ENCODE data around the gene MCAT.

MCAT gene

DNA sequence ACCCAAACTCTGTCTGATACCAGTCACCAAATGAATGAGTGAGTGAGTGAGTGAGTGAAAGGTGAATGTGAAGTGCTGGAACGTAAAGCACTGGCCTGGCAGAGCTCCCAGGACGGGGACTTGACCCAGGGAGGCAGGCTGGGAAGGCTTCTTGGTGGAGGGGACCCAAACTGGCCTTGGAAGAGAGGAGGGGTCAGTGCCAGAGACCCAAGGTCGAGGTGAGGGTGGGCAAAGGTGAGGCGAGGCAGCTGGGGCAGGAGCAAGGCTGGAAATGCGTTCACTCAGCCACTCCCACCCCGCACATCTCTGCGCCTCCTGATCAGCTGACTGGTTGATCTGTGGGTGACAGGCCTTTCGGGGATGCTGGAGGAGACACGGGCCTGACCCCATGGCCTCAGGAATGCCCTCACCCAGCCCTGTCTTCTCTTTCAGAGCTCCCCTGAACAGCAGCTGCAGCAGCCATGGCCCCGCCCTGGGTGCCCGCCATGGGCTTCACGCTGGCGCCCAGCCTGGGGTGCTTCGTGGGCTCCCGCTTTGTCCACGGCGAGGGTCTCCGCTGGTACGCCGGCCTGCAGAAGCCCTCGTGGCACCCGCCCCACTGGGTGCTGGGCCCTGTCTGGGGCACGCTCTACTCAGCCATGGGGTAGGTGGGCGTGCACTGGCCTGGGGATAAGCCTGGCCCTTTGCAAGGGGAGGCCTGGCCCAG, 15.7 kb upstream of the MCAT start:
- CTCF ChIA-PET, result interaction anchor here (0.5 kb wide), 1 partner anchor 53 kb away, joined by 3 read pairs; no protein-coding TSS in a partner anchor
- POLR2A ChIA-PET, result interaction anchor here (1.3 kb wide), 1 partner anchor 29 kb away, joined by 6 read pairs; no protein-coding TSS in a partner anchor
- TF ChIP-seq ZNF384 (IDR thresholded peaks at IDR 0.05) (no peak), LEF1 (IDR thresholded peaks at IDR 0.05; ENCODE audit: borderline replicate concordance) (no peak), TARDBP (IDR thresholded peaks at IDR 0.05) (no peak), ELF4 (IDR thresholded peaks at IDR 0.05) (no peak), CTBP1 (IDR thresholded peaks at IDR 0.05; ENCODE audit: borderline replicate concordance) (no peak)
- DNase-seq (ENCODE audit: extremely low spot score), result no peak

- POLR2A ChIA-PET, result interaction anchor here (1.3 kb wide), 2 partner anchors 28 to 30 kb away, joined by 4 to 6 read pairs; no protein-coding TSS in a partner anchor
- DNase-seq (ENCODE audit: extremely low spot score), result no peak
- CTCF ChIA-PET, result no interaction called here
- TF ChIP-seq ZNF384 (IDR thresholded peaks at IDR 0.05), result no peak
- no peak for TF ChIP-seq BHLHE40 (IDR thresholded peaks at IDR 0.05; ENCODE audit: borderline replicate concordance)
- TF ChIP-seq CTBP1 (IDR thresholded peaks at IDR 0.05; ENCODE audit: borderline replicate concordance), result no peak
- no peak for TF ChIP-seq L3MBTL2 (conservative IDR thresholded peaks at IDR 0.05)
- TF ChIP-seq SUZ12 (IDR thresholded peaks at IDR 0.05), result no peak
- TF ChIP-seq ELF4 (IDR thresholded peaks at IDR 0.05), result no peak
These were observed 14.8 kb upstream of the MCAT start for GRCh38 chr22:43157874-43158546.

DNA sequence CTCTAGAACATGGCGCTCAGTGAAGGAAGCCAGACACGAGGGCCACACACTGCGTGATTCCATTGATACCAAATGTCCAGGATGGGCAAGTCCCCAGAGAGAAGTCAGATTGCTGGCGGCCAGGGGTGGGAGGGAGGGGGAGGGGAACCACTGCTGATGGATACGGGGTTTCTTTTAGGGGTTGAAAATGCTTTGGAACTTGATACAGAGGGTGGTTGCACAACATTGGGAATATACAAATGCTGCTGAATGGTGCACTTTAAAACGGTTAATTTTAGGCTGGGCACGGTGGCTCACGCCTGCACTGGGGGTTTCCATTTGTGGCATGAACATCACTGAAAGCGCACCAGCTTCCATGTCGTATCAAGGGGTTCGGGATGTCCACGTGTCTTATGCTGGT, 13.2 kb upstream of the MCAT start:
- POLR2A ChIA-PET, result interaction anchor here (0.6 kb wide), 1 partner anchor 31 kb away, joined by 3 read pairs; no protein-coding TSS in a partner anchor
- CTCF ChIA-PET, result no interaction called here
- TF ChIP-seq ZNF384 (IDR thresholded peaks at IDR 0.05) (no peak), FOXK2 (IDR thresholded peaks at IDR 0.05) (no peak), ELF4 (IDR thresholded peaks at IDR 0.05) (no peak), L3MBTL2 (conservative IDR thresholded peaks at IDR 0.05) (no peak), NFRKB (IDR thresholded peaks at IDR 0.05) (no peak), ARNT (IDR thresholded peaks at IDR 0.05) (no peak), LEF1 (IDR thresholded peaks at IDR 0.05; ENCODE audit: borderline replicate concordance) (no peak), PKNOX1 (IDR thresholded peaks at IDR 0.05) (no peak), FOXM1 (IDR thresholded peaks at IDR 0.05; ENCODE audit: borderline replicate concordance) (no peak), SP1 (IDR thresholded peaks at IDR 0.05) (no peak), HDGF (IDR thresholded peaks at IDR 0.05; ENCODE audit: borderline replicate concordance) (no peak)
- no peak for DNase-seq (ENCODE audit: extremely low spot score)

DNA sequence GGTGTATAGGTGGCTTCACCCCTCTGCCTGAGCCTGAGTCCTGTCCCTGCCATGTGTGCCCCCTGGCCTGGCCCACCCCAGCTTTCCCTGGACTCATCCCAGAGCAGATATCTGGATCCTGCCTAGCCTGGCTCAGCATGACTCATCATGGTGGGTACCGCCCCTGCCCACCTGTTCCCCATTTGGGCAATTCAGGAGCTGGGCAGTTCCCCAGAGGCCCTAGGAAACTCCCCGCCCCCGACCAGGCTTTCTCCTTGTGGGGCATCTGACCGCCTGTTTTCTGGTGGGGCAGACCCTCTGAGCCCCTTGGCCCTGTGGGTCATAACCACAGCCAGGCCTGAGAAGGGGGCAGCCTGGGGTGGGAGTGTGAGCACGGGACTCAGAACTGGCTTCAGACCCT, 12.6 kb upstream of the MCAT start:
- POLR2A ChIA-PET, result no interaction called here
- CTCF ChIA-PET, result no interaction called here
- no peak for TF ChIP-seq ELF4 (IDR thresholded peaks at IDR 0.05)
- no peak for TF ChIP-seq FOXK2 (IDR thresholded peaks at IDR 0.05)
- TF ChIP-seq LEF1 (IDR thresholded peaks at IDR 0.05; ENCODE audit: borderline replicate concordance), result no peak
- TF ChIP-seq FOXA1 (IDR thresholded peaks at IDR 0.05), result no peak
- no peak for TF ChIP-seq BHLHE40 (IDR thresholded peaks at IDR 0.05; ENCODE audit: borderline replicate concordance)
- DNase-seq (ENCODE audit: extremely low spot score), result no peak

DNA sequence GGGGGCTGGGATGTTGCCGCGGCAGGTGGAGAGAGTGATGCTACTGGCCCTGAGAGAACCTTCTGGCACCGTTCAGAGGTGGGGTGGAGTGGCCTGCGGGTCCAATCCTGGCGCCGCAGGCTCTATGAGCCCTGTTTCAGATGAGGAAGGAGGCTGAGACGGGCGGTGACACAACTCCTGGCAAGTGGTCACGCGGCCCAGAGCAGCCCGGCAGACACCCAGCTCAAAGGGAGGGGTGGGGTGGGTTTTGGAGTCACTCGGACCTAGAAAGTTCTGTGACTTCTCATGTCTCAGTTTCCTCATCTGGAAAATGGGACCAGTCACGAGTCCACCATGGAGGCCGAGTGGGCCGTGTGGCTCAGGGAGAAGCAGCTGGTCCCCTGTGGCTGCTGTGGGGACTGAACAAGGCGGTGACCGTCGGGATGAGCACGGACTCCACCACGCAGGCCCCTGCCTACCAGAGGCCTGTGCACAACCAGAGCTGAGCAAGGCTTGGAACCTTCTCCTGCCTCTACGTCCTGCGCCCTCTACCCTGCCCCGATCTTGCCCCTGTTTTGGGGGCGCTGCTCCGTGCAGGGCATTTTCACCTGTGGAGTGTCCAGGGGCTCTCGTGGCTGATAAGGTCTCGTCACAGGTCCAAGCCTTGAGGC, 11.8 kb upstream of the MCAT start:
- no peak for TF ChIP-seq TARDBP (IDR thresholded peaks at IDR 0.05)
- no peak for TF ChIP-seq HDGF (IDR thresholded peaks at IDR 0.05; ENCODE audit: borderline replicate concordance)
- no peak for TF ChIP-seq FOXA1 (IDR thresholded peaks at IDR 0.05)
- TF ChIP-seq CTBP1 (IDR thresholded peaks at IDR 0.05; ENCODE audit: borderline replicate concordance), result no peak
- no peak for TF ChIP-seq SP1 (IDR thresholded peaks at IDR 0.05)
- no peak for TF ChIP-seq FOXM1 (IDR thresholded peaks at IDR 0.05; ENCODE audit: borderline replicate concordance)
- DNase-seq (ENCODE audit: extremely low spot score), result no peak
- CTCF ChIA-PET, result no interaction called here
- POLR2A ChIA-PET, result no interaction called here

GRCh38 chr22:43153899-43154298, 10.7 kb upstream of the MCAT start:
- DNase-seq (ENCODE audit: extremely low spot score), result no peak
- CTCF ChIA-PET, result no interaction called here
- no peak for TF ChIP-seq FOXA1 (IDR thresholded peaks at IDR 0.05)
- TF ChIP-seq SP1 (IDR thresholded peaks at IDR 0.05), result no peak
- TF ChIP-seq NFRKB (IDR thresholded peaks at IDR 0.05), result no peak
- no peak for TF ChIP-seq LEF1 (IDR thresholded peaks at IDR 0.05; ENCODE audit: borderline replicate concordance)
- TF ChIP-seq ZNF384 (IDR thresholded peaks at IDR 0.05), result no peak
- POLR2A ChIA-PET, result no interaction called here

DNA sequence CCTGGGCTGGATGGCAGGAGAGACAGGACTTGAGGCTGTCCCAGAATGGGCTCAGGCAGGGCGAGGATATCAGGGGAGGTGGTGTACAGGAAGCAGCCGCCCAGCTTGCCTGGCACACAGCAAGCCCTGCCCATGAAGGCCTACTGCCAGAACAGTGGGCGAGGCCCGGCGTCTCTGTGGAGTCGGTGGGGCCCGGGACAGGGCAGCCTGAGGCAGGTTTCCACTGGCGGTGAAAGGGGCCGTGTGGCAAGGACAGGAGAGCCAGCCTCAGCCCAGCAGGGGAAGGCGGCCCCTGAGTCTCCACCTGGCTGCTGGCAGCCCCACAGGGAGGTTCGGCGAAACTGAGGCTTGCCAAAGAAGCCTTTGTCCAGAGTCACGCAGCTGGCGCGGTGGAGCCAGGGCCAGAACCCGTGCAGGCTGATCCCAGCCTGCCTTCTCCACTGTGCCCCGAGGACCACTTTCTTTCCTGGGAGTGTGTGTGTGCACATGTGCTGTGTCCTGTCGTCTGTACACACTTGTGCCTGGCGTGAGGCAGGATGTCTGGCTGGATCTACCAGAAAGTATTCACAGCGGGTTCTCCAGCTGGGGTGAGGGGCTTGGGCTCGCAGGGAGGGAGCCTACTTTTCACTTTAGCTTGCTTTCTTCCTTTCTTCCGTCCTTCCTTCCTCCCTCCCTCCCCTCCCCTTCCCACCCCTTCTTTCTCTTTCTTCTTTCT, 9.3 kb upstream of the MCAT start:
- ChIA-PET POLR2A (interaction anchor here (1.1 kb wide), 1 partner anchor 35 kb away, joined by 4 read pairs; no protein-coding TSS in a partner anchor), CTCF (no interaction called here)
- no peak for DNase-seq (ENCODE audit: extremely low spot score)

More for the DNA sequence above, 9.3 kb upstream of the MCAT start:
- TF ChIP-seq PKNOX1 (IDR thresholded peaks at IDR 0.05), result no peak
- TF ChIP-seq HDGF (IDR thresholded peaks at IDR 0.05; ENCODE audit: borderline replicate concordance), result no peak
- TF ChIP-seq BHLHE40 (IDR thresholded peaks at IDR 0.05; ENCODE audit: borderline replicate concordance), result no peak
- TF ChIP-seq ARNT (IDR thresholded peaks at IDR 0.05), result no peak
- no peak for TF ChIP-seq L3MBTL2 (conservative IDR thresholded peaks at IDR 0.05)
- TF ChIP-seq CTBP1 (IDR thresholded peaks at IDR 0.05; ENCODE audit: borderline replicate concordance), result no peak
- no peak for TF ChIP-seq ELF4 (IDR thresholded peaks at IDR 0.05)
- TF ChIP-seq SUZ12 (IDR thresholded peaks at IDR 0.05), result no peak
- no peak for TF ChIP-seq NFRKB (IDR thresholded peaks at IDR 0.05)
- TF ChIP-seq FOXA1 (IDR thresholded peaks at IDR 0.05), result no peak
- no peak for TF ChIP-seq FOXK2 (IDR thresholded peaks at IDR 0.05)
- TF ChIP-seq TARDBP (IDR thresholded peaks at IDR 0.05), result no peak
- TF ChIP-seq FOXM1 (IDR thresholded peaks at IDR 0.05; ENCODE audit: borderline replicate concordance), result no peak
- no peak for TF ChIP-seq SP1 (IDR thresholded peaks at IDR 0.05)
- TF ChIP-seq ZNF384 (IDR thresholded peaks at IDR 0.05), result no peak
- TF ChIP-seq LEF1 (IDR thresholded peaks at IDR 0.05; ENCODE audit: borderline replicate concordance), result no peak

Data from HEK293T (cell line).